ENCODE measurements around the gene TAF8.

TAF8 gene

GRCh38 chr6:42136508-42137193 lies 86.3 kb downstream of the TAF8 start:
- Histone ChIP-seq H2AFZ (ENCODE audit: low read length) (0 out of 2 replicates have a peak overlapping the region, but pooled peaks have one; percentile 4), H3K79me2 (ENCODE audit: insufficient read depth, low read length) (no peaks in the 10 kb centered on the region), H3K27me3 (ENCODE audit: insufficient read depth, low read length) (no peaks in the 10 kb centered on the region; the same call in 1 of the 2 replicates), H3K9me2 (ENCODE audit: low read depth, low read length) (no peaks in the 10 kb centered on the region), H3K9me3 (ENCODE audit: low read length) (no peaks in the 10 kb centered on the region), H3K36me3 (ENCODE audit: insufficient read depth, low read length) (no peaks in the 10 kb centered on the region), H3F3A (ENCODE audit: insufficient read depth, low read length) (no peaks in the 10 kb centered on the region), H3K4me3 (ENCODE audit: low read depth, low read length, poor library complexity, severe bottlenecking) (peak overlapping the region; percentile 10), H3K4me2 (ENCODE audit: low read length) (peak overlapping the region; percentile 54), H3K4me1 (ENCODE audit: insufficient read depth, low read length, severe bottlenecking) (peaks cover 16% of the 10 kb centered on the region), H3K27ac (ENCODE audit: low read depth, low read length, poor library complexity, severe bottlenecking) (no peak overlapping the region), H3K9ac (ENCODE audit: low read length) (no peak overlapping the region), H4K20me1 (ENCODE audit: insufficient read depth, low read length) (no peaks in the 10 kb centered on the region)
- peak; percentile 65 for TF ChIP-seq CTCF (IDR thresholded peaks at IDR 0.05; ENCODE audit: low read length)
- TF ChIP-seq EZH2 (IDR thresholded peaks at IDR 0.05; ENCODE audit: borderline replicate concordance, low read length) = no peak

Data from OCI-LY1 (cell line).